ENCODE measurements around the gene ZNF219.

ZNF219 gene

GRCh38 chr14:21063479-21063878, 35.0 kb downstream of the ZNF219 start:
- DNase-seq, result peak; percentile 36

GRCh38 chr14:21061347-21061668, 37.1 kb downstream of the ZNF219 start:
- no peak for DNase-seq

GRCh38 chr14:21060614-21061346, 37.7 kb downstream of the ZNF219 start:
- DNase-seq, result no peak

- DNase-seq, result peak; percentile 47
Measured at GRCh38 chr14:21059842-21060613, 38.4 kb downstream of the ZNF219 start.

GRCh38 chr14:21058903-21059302, 39.6 kb downstream of the ZNF219 start:
- no peak for DNase-seq

GRCh38 chr14:21057803-21058675, 40.4 kb downstream of the ZNF219 start, which contains the start of gene RNASE8:
Gene RNASE8 (plus strand): TSS chr14:21057822. CDS start chr14:21057893, 71 bp downstream.
- DNase-seq, result no peak

- no peak for DNase-seq
Measured at GRCh38 chr14:21056520-21057163, 41.8 kb downstream of the ZNF219 start.

GRCh38 chr14:21055432-21056117, 42.9 kb downstream of the ZNF219 start:
- no peak for DNase-seq

GRCh38 chr14:21054768-21055145, 43.7 kb downstream of the ZNF219 start:
- no peak for DNase-seq

GRCh38 chr14:21054123-21054767, 44.2 kb downstream of the ZNF219 start:
- no peak for DNase-seq

- DNase-seq, result no peak
Measured at GRCh38 chr14:21053184-21054122, 45.0 kb downstream of the ZNF219 start.

GRCh38 chr14:21050597-21050996, 47.9 kb downstream of the ZNF219 start:
- DNase-seq, result no peak

GRCh38 chr14:21049271-21049673, 49.2 kb downstream of the ZNF219 start:
- DNase-seq, result no peak

GRCh38 chr14:21048638-21049037, 49.8 kb downstream of the ZNF219 start:
- no peak for DNase-seq

GRCh38 chr14:21047378-21047781, 51.1 kb downstream of the ZNF219 start:
- DNase-seq, result no peak

GRCh38 chr14:21043974-21044618, 54.4 kb downstream of the ZNF219 start:
- DNase-seq, result no peak

- no peak for DNase-seq
Measured at GRCh38 chr14:21043387-21043973, 55.0 kb downstream of the ZNF219 start.

- DNase-seq, result no peak
Measured at GRCh38 chr14:21042918-21043317, 55.5 kb downstream of the ZNF219 start.

- DNase-seq, result no peak
Measured at GRCh38 chr14:21041676-21042433, 56.6 kb downstream of the ZNF219 start, which contains the start of gene RNASE7. Gene RNASE7 (plus strand): TSS chr14:21042362. CDS start chr14:21042993, 631 bp downstream.
